ENCODE measurements around the gene GPSM3. TPM values are rescaled to one million over a fixed set of nuclear protein-coding genes. Genes with fewer than 3 reads are reported as not detected.

Gene GPSM3
- total and polyA plus RNA-seq, 2 of the 13 experiments (the other 11 are each of a cell fraction or from before 2014, with no cell fraction given) = 0.18 to 6.2 TPM

- no peak for TF ChIP-seq HNRNPK (IDR thresholded peaks at IDR 0.05; ENCODE audit: low read depth, low read length, poor library complexity, severe bottlenecking)
- no peak for TF ChIP-seq THYN1 (CRISPR knock-in tag; IDR thresholded peaks at IDR 0.05; ENCODE audit: borderline replicate concordance, low read depth)
- no peak for TF ChIP-seq ZMAT3 (CRISPR knock-in tag; conservative IDR thresholded peaks at IDR 0.05)
- no peak for TF ChIP-seq ZNF24 (IDR thresholded peaks at IDR 0.05)
- TF ChIP-seq NR2C2 (CRISPR knock-in tag; IDR thresholded peaks at IDR 0.05; ENCODE audit: borderline replicate concordance) = peak; percentile 43; the same call in 1 of the 2 replicates
- TF ChIP-seq, protein P1, sequence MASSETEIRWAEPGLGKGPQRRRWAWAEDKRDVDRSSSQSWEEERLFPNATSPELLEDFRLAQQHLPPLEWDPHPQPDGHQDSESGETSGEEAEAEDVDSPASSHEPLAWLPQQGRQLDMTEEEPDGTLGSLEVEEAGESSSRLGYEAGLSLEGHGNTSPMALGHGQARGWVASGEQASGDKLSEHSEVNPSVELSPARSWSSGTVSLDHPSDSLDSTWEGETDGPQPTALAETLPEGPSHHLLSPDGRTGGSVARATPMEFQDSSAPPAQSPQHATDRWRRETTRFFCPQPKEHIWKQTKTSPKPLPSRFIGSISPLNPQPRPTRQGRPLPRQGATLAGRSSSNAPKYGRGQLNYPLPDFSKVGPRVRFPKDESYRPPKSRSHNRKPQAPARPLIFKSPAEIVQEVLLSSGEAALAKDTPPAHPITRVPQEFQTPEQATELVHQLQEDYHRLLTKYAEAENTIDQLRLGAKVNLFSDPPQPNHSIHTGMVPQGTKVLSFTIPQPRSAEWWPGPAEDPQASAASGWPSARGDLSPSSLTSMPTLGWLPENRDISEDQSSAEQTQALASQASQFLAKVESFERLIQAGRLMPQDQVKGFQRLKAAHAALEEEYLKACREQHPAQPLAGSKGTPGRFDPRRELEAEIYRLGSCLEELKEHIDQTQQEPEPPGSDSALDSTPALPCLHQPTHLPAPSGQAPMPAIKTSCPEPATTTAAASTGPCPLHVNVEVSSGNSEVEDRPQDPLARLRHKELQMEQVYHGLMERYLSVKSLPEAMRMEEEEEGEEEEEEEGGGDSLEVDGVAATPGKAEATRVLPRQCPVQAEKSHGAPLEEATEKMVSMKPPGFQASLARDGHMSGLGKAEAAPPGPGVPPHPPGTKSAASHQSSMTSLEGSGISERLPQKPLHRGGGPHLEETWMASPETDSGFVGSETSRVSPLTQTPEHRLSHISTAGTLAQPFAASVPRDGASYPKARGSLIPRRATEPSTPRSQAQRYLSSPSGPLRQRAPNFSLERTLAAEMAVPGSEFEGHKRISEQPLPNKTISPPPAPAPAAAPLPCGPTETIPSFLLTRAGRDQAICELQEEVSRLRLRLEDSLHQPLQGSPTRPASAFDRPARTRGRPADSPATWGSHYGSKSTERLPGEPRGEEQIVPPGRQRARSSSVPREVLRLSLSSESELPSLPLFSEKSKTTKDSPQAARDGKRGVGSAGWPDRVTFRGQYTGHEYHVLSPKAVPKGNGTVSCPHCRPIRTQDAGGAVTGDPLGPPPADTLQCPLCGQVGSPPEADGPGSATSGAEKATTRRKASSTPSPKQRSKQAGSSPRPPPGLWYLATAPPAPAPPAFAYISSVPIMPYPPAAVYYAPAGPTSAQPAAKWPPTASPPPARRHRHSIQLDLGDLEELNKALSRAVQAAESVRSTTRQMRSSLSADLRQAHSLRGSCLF (CRISPR knock-in tag; IDR thresholded peaks at IDR 0.05; ENCODE audit: borderline replicate concordance) = no peak
- no peak for TF ChIP-seq ZNF709 (CRISPR knock-in tag; IDR thresholded peaks at IDR 0.05)
- TF ChIP-seq ZNF451 (CRISPR knock-in tag; IDR thresholded peaks at IDR 0.05) = no peak
- TF ChIP-seq, protein P2, sequence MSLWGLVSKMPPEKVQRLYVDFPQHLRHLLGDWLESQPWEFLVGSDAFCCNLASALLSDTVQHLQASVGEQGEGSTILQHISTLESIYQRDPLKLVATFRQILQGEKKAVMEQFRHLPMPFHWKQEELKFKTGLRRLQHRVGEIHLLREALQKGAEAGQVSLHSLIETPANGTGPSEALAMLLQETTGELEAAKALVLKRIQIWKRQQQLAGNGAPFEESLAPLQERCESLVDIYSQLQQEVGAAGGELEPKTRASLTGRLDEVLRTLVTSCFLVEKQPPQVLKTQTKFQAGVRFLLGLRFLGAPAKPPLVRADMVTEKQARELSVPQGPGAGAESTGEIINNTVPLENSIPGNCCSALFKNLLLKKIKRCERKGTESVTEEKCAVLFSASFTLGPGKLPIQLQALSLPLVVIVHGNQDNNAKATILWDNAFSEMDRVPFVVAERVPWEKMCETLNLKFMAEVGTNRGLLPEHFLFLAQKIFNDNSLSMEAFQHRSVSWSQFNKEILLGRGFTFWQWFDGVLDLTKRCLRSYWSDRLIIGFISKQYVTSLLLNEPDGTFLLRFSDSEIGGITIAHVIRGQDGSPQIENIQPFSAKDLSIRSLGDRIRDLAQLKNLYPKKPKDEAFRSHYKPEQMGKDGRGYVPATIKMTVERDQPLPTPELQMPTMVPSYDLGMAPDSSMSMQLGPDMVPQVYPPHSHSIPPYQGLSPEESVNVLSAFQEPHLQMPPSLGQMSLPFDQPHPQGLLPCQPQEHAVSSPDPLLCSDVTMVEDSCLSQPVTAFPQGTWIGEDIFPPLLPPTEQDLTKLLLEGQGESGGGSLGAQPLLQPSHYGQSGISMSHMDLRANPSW (CRISPR knock-in tag; IDR thresholded peaks at IDR 0.05; ENCODE audit: borderline replicate concordance) = no peak
- no peak for TF ChIP-seq ZNF674 (CRISPR knock-in tag; IDR thresholded peaks at IDR 0.05; ENCODE audit: low read depth)
- no peak for TF ChIP-seq MYNN (CRISPR knock-in tag; IDR thresholded peaks at IDR 0.05; ENCODE audit: low read depth)
- TF ChIP-seq HDAC6 (IDR thresholded peaks at IDR 0.05; ENCODE audit: low read depth, low read length) = no peak
- TF ChIP-seq ZNF235 (CRISPR knock-in tag; IDR thresholded peaks at IDR 0.05; ENCODE audit: borderline replicate concordance) = no peak
- TF ChIP-seq ZNF281 (CRISPR knock-in tag; IDR thresholded peaks at IDR 0.05; ENCODE audit: borderline replicate concordance) = peak; percentile 63; the same call in 1 of the 2 replicates
- TF ChIP-seq SKI (IDR thresholded peaks at IDR 0.05; ENCODE audit: partially characterized antibody) = no peak
- TF ChIP-seq ATF7-NPFF (CRISPR knock-in tag; IDR thresholded peaks at IDR 0.05; ENCODE audit: low read depth) = no peak
- no peak for TF ChIP-seq CBX5 (CRISPR knock-in tag; IDR thresholded peaks at IDR 0.05; ENCODE audit: borderline replicate concordance)
- TF ChIP-seq SRF (IDR thresholded peaks at IDR 0.05; ENCODE audit: low read depth, low read length) = no peak
- no peak for TF ChIP-seq FOXK2 (IDR thresholded peaks at IDR 0.05)
- TF ChIP-seq ZNF558 (CRISPR knock-in tag; IDR thresholded peaks at IDR 0.05; ENCODE audit: borderline replicate concordance) = no peak
- no peak for TF ChIP-seq ZNF282 (IDR thresholded peaks at IDR 0.05; ENCODE audit: partially characterized antibody)
Observed at GRCh38 chr6:32192608-32193039, at the start of gene GPSM3 (continued).
